Natural killer cell treated with Interleukin-12 subunit alpha and Interleukin-12 subunit beta and Interleukin-15 and Interleukin-18, amount 100 ng/mL, for 72 hours (primary cell): ENCODE measurements around the gene EXD3. TPM values are rescaled to one million over a fixed set of nuclear protein-coding genes. Genes with fewer than 3 reads are reported as not detected.

Experiments used
- ATAC-seq, 2 donors: fragments of 150-1000 bp; cut with Tn5 transposase in 1 of 2; sonication (Bioruptor Pico), chemical (Tn5 transposase) in 1 of 2; 2 replicates each; pipeline ENCODE4 v1.10.0; 2021
- DNase-seq: peaks from one replicate; pipeline ENCODE4 v3.0.0; 2022; ENCODE audit warnings: low spot score
- H3K27ac Mint-ChIP-seq, 2 donors: 1 replicate in 1 of 2; 2 replicates in 1 of 2; pipeline ENCODE4 v1.8.0; 2022; ENCODE audit warnings: mixed read lengths in 2 of 2, mild to moderate bottlenecking in 1 of 2, moderate library complexity in 1 of 2
- H3K27me3 Mint-ChIP-seq, 2 donors: 1 replicate in 1 of 2; 2 replicates in 1 of 2; pipeline ENCODE4 v1.8.0; 2022; ENCODE audit warnings: mixed read lengths in 2 of 2
- H3K36me3 Mint-ChIP-seq: one replicate; pipeline ENCODE4 v1.8.0; 2022; ENCODE audit warnings: mixed read lengths
- H3K4me1 Mint-ChIP-seq, 2 donors: 1 replicate in 1 of 2; 2 replicates in 1 of 2; pipeline ENCODE4 v1.8.0; 2022; ENCODE audit warnings: low read depth in 2 of 2, mixed read lengths in 2 of 2, mild to moderate bottlenecking in 1 of 2
- H3K4me3 Mint-ChIP-seq: one replicate; pipeline ENCODE4 v1.8.0; 2022; ENCODE audit warnings: mixed read lengths
- H3K9me3 Mint-ChIP-seq: 2 replicates; pipeline ENCODE4 v1.8.0; 2022; ENCODE audit warnings: mixed read lengths
- total RNA-seq, 2 donors: library from RNA; stranded (reverse); gene quantifications; one replicate each; pipeline ENCODE4 v1.2.3, GENCODE V29; 2022

The EXD3 gene
- total RNA-seq, 2 donors from 2014 or later: 7.6 to 7.9 TPM

- Mint-ChIP-seq H3K9me3 (no peaks in the 10 kb centered on the region), H3K27me3 (peaks cover 0 to 2% of the 10 kb centered on the region in 2 donors), H3K36me3 (no peaks in the 10 kb centered on the region), H3K4me3 (no peak overlapping the region), H3K27ac (no peak overlapping the region), H3K4me1 (peaks cover 0 to 3% of the 10 kb centered on the region in 2 donors)
- ATAC-seq (no peak), DNase-seq (no peak)
These were observed 13.2 kb upstream of the EXD3 start for GRCh38 chr9:137435980-137436760.

GRCh38 chr9:137435381-137435891, 12.5 kb upstream of the EXD3 start:
- H3K4me3 Mint-ChIP-seq: no peak overlapping the region
- peaks cover 0 to 2% of the 10 kb centered on the region in 2 donors for H3K27me3 Mint-ChIP-seq
- peaks cover 0 to 3% of the 10 kb centered on the region in 2 donors for H3K4me1 Mint-ChIP-seq
- H3K9me3 Mint-ChIP-seq: no peaks in the 10 kb centered on the region
- DNase-seq (no peak), ATAC-seq (peak in 1 of 2 donors; percentile 7)
- H3K36me3 Mint-ChIP-seq: no peaks in the 10 kb centered on the region
- H3K27ac Mint-ChIP-seq: no peak overlapping the region

DNA sequence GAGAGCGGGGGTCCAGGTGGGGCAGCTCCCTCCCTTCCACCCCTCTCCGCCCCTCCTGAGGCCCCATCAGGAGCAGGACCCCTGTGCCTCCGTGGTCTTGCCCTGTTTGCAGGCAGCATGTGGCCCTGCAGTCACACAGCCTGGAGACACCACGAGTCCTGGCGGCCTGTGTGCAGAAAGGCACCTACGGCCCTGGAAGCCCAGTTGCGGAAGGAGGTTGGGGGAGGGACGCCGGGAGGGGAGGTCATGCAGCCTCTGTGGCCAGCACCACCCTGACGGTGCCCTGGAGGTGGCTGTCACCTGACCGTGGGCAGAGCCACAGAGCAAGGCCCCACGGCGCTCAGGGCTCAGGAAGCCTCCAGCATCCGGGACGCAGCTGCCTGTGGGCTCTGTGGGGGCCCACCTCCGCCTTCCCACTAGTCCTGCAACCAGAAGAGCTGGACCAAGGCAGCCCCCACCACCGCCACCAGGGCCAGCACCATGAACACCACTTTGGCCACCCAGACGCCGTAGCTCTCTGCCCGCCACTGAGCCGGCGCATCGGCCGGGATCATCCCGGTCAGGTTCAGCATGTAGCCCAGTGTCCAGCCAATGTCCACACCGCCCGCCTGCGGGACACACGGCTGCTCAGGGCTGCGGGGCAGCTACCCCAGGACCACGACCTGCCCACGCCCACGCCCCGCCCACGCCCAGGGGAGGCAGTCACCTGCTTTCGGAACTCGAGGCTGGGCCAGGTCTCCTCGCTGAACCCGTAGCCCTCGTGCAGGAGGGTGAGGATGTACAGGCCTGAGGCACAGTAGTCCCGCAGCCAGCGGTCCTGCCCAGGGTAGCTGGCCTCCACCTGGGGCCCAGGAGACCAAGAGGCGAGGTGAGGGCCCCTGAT, 11.8 kb upstream of the EXD3 start:
- Mint-ChIP-seq H3K36me3 (no peaks in the 10 kb centered on the region), H3K27me3 (peaks cover 0 to 2% of the 10 kb centered on the region in 2 donors), H3K4me3 (no peak overlapping the region), H3K4me1 (peaks cover 0 to 3% of the 10 kb centered on the region in 2 donors), H3K27ac (no peak overlapping the region), H3K9me3 (no peaks in the 10 kb centered on the region)
- DNase-seq (no peak), ATAC-seq (peak in 1 of 2 donors; percentile 9)

GRCh38 chr9:137433916-137434431, 11.0 kb upstream of the EXD3 start:
- Mint-ChIP-seq H3K4me1 (no peaks in the 10 kb centered on the region), H3K36me3 (no peaks in the 10 kb centered on the region), H3K9me3 (no peaks in the 10 kb centered on the region), H3K27me3 (no peaks in the 10 kb centered on the region), H3K4me3 (no peak overlapping the region), H3K27ac (no peak overlapping the region)
- DNase-seq (no peak), ATAC-seq (no peak)

GRCh38 chr9:137433349-137433915, 10.5 kb upstream of the EXD3 start:
- ATAC-seq (no peak), DNase-seq (no peak)
- Mint-ChIP-seq H3K4me3 (no peak overlapping the region), H3K9me3 (no peaks in the 10 kb centered on the region), H3K27me3 (no peaks in the 10 kb centered on the region), H3K27ac (no peak overlapping the region), H3K4me1 (no peaks in the 10 kb centered on the region), H3K36me3 (no peaks in the 10 kb centered on the region)

DNA sequence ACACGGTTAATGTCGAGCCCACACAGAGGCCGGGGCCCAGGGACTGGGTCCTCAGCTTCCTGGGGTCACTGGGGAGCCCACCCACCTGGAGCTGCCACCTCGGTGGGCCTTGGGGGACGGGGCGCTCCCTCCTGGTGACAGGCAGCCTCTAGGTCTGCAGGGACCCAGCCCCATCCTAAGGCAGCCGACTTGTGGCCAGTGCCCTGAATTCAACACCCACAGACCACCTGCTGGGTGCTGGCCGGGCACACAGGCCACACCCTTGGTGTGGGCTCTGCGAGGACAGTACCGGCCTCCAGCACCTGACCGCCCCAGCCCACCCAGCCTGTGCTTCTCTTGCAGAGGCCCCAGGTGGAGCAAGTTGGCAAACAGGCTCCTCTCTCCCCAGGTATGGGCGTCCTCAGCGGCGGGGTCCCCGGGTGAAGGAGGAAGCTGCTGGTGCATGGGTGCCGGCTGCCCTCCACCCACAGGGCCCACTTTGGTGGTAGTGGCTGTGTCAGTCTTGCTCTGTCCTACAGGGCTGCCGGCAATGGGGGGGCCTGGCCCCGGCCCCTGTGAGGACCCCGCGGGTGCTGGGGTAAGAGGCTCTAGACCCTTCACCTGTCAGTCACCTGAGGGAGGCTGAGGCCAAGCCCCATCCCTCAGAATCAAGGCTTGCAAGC, 9.9 kb upstream of the EXD3 start:
- H3K4me1 Mint-ChIP-seq: no peaks in the 10 kb centered on the region
- H3K27ac Mint-ChIP-seq: no peak overlapping the region
- no peaks in the 10 kb centered on the region for H3K36me3 Mint-ChIP-seq
- no peak for ATAC-seq
- no peak for DNase-seq
- no peaks in the 10 kb centered on the region for H3K9me3 Mint-ChIP-seq
- H3K27me3 Mint-ChIP-seq: no peaks in the 10 kb centered on the region
- no peak overlapping the region for H3K4me3 Mint-ChIP-seq

GRCh38 chr9:137431416-137431931, 8.5 kb upstream of the EXD3 start:
- Mint-ChIP-seq H3K27me3 (no peaks in the 10 kb centered on the region), H3K36me3 (no peaks in the 10 kb centered on the region), H3K4me1 (no peaks in the 10 kb centered on the region), H3K27ac (no peak overlapping the region), H3K4me3 (no peak overlapping the region), H3K9me3 (no peaks in the 10 kb centered on the region)
- ATAC-seq (no peak), DNase-seq (no peak)

DNA sequence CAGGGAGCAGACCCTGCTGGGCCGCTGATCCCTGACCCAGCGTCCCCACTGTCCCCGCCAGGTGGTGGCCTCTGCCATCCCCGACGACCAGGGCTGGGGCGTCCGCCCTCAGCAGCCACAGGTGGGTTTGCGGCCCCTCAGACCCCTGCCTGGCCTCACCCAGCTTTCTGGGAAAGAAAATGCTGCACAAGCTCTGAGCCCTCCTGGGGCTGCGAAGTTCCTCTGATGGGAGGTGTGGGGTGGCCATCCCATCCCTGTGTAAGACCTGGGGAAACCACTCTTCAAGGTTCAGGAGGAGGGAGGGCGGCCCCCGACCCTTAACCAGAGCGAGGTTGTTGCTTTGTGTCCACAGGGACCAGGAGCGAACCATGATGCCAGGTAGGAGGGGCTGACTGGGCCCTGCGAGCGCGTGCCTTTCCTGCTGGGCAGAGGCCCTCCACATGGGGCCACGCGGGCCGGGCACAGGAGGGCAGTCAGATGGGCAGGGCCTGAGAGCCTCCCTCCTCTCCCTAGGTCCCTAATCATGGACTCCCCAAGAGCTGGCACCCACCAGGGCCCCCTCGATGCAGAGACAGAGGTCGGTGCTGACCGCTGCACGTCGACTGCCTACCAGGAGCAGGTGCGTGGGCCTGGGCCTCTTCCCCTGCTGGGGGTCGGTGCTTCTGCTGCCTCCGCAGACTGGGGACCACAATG, 7.9 kb upstream of the EXD3 start:
- H3K4me3 Mint-ChIP-seq: no peak overlapping the region
- ATAC-seq (no peak), DNase-seq (no peak)
- H3K9me3 Mint-ChIP-seq: no peaks in the 10 kb centered on the region
- no peaks in the 10 kb centered on the region for H3K27me3 Mint-ChIP-seq
- H3K36me3 Mint-ChIP-seq: no peaks in the 10 kb centered on the region
- H3K4me1 Mint-ChIP-seq: no peaks in the 10 kb centered on the region
- H3K27ac Mint-ChIP-seq: no peak overlapping the region

DNA sequence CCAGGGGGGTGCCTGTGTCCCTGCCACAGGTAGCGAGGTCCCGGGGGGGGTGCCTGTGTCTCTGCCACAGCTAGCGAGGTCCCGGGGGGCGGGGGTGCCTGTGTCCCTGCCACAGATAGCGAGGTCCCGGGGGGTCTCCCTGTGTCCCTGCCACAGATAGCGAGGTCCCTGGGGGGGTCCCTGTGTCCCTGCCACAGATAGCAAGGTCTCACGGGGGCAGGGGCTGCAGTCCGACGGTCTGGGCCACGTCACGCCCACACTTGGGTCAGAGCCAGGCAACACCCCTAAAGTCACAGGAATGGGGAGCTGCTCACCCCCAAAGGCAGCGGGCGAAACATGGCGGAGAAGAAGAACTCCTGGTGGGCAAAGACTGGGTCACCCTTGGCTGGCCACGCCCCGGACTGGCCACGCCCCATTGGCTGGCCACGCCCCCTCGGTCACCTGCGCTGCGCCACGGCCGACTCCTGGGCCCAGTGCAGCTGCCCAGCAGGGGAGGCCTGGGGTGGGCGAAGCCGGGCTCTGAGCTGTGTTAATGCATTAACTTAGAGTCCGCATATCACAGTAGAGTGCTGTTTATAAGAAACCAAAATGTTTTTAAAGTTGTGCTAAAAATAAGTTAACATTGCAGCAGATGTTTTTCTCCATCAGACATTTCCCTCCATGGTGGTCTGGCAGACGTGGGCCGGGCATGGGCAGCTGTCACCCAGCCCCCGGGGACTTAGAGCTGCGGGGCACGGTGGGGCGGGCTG, 7.2 kb upstream of the EXD3 start:
- Mint-ChIP-seq H3K4me1 (no peaks in the 10 kb centered on the region), H3K27me3 (no peaks in the 10 kb centered on the region), H3K4me3 (no peak overlapping the region), H3K27ac (no peak overlapping the region), H3K36me3 (no peaks in the 10 kb centered on the region), H3K9me3 (no peaks in the 10 kb centered on the region)
- ATAC-seq: no peak
- DNase-seq: no peak

GRCh38 chr9:137429546-137429890, 6.6 kb upstream of the EXD3 start:
- Mint-ChIP-seq H3K36me3 (no peaks in the 10 kb centered on the region), H3K4me3 (no peak overlapping the region), H3K27me3 (no peaks in the 10 kb centered on the region), H3K27ac (no peak overlapping the region), H3K9me3 (no peaks in the 10 kb centered on the region), H3K4me1 (no peaks in the 10 kb centered on the region)
- no peak for DNase-seq
- ATAC-seq: no peak

DNA sequence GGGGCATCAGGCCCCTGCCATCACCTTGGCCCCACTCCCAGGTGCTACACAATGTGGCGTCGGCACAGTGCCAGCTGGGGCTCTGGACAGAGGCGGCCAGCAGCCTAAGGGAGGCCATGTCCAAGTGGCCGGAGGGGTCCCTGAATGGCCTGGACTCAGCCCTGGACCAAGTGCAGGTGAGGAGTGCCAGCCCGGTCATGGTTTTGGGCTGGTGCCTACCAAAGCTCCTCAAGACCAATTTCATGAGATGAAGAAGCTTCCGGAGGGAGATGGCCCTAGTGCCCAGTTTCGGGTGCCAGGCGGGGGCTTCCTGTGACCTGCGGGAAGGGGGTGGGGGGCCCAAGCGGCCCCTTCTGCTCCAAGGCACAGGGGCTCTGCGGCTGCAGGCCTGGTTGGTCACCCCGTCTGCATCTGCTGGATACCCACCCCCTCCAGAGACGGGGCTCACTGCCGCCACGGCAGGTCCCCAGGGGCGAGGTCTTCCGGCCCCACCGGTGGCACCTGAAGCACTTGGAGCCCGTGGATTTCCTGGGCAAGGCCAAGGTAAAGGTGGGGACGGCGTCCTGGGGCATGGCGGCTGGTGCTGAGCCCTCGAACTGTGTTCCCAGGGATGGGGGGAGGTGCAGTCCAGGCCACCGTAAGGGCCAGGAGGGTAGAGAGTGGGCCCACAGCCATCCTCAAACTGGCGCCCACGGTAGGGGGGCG, 6.0 kb upstream of the EXD3 start:
- Mint-ChIP-seq H3K36me3 (no peaks in the 10 kb centered on the region), H3K9me3 (no peaks in the 10 kb centered on the region), H3K4me1 (no peaks in the 10 kb centered on the region), H3K4me3 (no peak overlapping the region), H3K27me3 (no peaks in the 10 kb centered on the region), H3K27ac (no peak overlapping the region)
- ATAC-seq: no peak
- DNase-seq: no peak

- H3K4me1 Mint-ChIP-seq: no peaks in the 10 kb centered on the region
- no peaks in the 10 kb centered on the region for H3K36me3 Mint-ChIP-seq
- no peaks in the 10 kb centered on the region for H3K9me3 Mint-ChIP-seq
- no peak overlapping the region for H3K27ac Mint-ChIP-seq
- DNase-seq (no peak), ATAC-seq (no peak)
- no peaks in the 10 kb centered on the region for H3K27me3 Mint-ChIP-seq
- H3K4me3 Mint-ChIP-seq: no peak overlapping the region
These were observed 5.3 kb upstream of the EXD3 start for GRCh38 chr9:137428311-137428630.
